ENCODE measurements around the gene DNAH2. TPM values are rescaled to one million over a fixed set of nuclear protein-coding genes. Genes with fewer than 3 reads are reported as not detected.

The DNAH2 gene
- total and polyA plus RNA-seq, 9 of the 15 experiments (the other 6 are each of a cell fraction or from before 2014, with no cell fraction given), result 0.03 TPM; not detected in 8

DNA sequence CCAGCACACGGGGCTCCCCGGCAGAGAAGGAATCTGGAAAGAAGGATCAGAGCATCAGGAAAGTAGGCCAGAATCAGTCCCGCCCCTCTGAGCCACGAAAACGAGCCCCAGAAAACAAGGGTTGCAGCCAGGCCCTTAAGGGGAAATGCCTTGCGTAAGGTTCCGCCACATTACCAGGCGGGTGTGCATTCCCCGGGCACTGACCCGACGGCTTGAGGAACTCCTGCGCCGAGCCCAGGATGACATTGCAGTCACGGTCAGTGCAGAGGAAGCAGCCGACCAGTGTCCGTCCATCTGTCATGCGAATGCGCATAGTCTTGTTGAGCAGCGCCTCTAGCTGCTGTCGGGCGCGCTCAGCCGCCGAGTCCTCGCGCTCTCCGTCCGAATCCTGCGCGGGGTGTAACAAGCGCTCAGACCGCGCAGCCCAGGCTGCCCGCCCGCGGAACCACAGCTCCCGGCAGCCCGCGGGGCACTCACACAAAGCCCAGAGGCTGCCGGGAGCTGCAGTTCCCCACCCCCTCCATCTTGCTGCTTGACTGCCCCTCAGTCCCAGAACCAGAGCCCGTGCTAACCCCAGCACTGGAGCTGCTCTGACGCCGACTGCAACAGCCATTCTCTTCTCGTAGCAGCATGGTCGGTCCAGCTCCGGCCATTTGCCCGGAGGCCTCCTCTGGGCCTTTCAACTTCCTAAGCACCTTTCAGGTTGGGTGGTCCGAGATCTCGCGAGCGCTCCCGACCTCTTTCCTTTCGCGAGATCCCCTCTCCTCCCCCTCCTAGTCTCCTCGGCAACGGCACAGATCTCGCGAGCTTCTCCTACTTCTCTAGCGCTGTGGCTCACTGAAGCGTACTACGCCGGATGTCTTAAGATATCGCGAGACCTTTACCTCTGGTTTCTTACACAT lies 139.5 kb downstream of the DNAH2 start, which contains the start of gene NAA38 (continued):
- TF ChIP-seq, protein P1, sequence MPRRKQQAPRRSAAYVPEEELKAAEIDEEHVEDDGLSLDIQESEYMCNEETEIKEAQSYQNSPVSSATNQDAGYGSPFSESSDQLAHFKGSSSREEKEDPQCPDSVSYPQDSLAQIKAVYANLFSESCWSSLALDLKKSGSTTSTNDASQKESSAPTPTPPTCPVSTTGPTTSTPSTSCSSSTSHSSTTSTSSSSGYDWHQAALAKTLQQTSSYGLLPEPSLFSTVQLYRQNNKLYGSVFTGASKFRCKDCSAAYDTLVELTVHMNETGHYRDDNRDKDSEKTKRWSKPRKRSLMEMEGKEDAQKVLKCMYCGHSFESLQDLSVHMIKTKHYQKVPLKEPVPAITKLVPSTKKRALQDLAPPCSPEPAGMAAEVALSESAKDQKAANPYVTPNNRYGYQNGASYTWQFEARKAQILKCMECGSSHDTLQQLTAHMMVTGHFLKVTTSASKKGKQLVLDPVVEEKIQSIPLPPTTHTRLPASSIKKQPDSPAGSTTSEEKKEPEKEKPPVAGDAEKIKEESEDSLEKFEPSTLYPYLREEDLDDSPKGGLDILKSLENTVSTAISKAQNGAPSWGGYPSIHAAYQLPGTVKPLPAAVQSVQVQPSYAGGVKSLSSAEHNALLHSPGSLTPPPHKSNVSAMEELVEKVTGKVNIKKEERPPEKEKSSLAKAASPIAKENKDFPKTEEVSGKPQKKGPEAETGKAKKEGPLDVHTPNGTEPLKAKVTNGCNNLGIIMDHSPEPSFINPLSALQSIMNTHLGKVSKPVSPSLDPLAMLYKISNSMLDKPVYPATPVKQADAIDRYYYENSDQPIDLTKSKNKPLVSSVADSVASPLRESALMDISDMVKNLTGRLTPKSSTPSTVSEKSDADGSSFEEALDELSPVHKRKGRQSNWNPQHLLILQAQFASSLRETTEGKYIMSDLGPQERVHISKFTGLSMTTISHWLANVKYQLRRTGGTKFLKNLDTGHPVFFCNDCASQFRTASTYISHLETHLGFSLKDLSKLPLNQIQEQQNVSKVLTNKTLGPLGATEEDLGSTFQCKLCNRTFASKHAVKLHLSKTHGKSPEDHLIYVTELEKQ (CRISPR knock-in tag; IDR thresholded peaks at IDR 0.05), result no peak
- no peak for TF ChIP-seq PHTF2 (CRISPR knock-in tag; IDR thresholded peaks at IDR 0.05)
- TF ChIP-seq CSDE1 (IDR thresholded peaks at IDR 0.05), result no peak
- no peak for TF ChIP-seq ZNF696 (CRISPR knock-in tag; conservative IDR thresholded peaks at IDR 0.05)
- peak; percentile 80 for TF ChIP-seq CCNT2 (IDR thresholded peaks at IDR 0.05; ENCODE audit: borderline replicate concordance, extremely low read depth, insufficient read length, low read depth, low read length)
- TF ChIP-seq BACH1 (tag; IDR thresholded peaks at IDR 0.05), result peak; percentile 45
- TF ChIP-seq NFE2L1 (tag; IDR thresholded peaks at IDR 0.05; ENCODE audit: borderline replicate concordance, low read depth), result no peak
- no peak for TF ChIP-seq NFYB (IDR thresholded peaks at IDR 0.05; ENCODE audit: extremely low read depth, insufficient read length)
- TF ChIP-seq POLR2H (tag; IDR thresholded peaks at IDR 0.05; ENCODE audit: low read depth), result no peak; the same call in 1 of the 2 replicates
- TF ChIP-seq NR4A1 (CRISPR knock-in tag; IDR thresholded peaks at IDR 0.05), result no peak
- no peak for TF ChIP-seq NR4A1 (tag; IDR thresholded peaks at IDR 0.05)
- 0 out of 2 replicates have a peak, but pooled peaks have one; percentile 0 for TF ChIP-seq ELF1 (tag; IDR thresholded peaks at IDR 0.05)
- peak; percentile 51; the same call in 1 of the 2 replicates for TF ChIP-seq JUND (IDR thresholded peaks at IDR 0.05; ENCODE audit: borderline replicate concordance, low read depth, low read length)
- peak; percentile 18; the same call in 1 of the 3 replicates for TF ChIP-seq JUND (tag; IDR thresholded peaks at IDR 0.05; ENCODE audit: borderline replicate concordance, low read depth, low read length)
- 0 out of 2 replicates have a peak, but pooled peaks have one; percentile 34 for TF ChIP-seq SMARCE1 (IDR thresholded peaks at IDR 0.05)
- TF ChIP-seq, protein P2, sequence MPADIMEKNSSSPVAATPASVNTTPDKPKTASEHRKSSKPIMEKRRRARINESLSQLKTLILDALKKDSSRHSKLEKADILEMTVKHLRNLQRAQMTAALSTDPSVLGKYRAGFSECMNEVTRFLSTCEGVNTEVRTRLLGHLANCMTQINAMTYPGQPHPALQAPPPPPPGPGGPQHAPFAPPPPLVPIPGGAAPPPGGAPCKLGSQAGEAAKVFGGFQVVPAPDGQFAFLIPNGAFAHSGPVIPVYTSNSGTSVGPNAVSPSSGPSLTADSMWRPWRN (IDR thresholded peaks at IDR 0.05; ENCODE audit: low read depth), result no peak
- peak; percentile 64 for TF ChIP-seq GABPA (tag; conservative IDR thresholded peaks at IDR 0.05; ENCODE audit: low read depth)
- TF ChIP-seq, protein P3, sequence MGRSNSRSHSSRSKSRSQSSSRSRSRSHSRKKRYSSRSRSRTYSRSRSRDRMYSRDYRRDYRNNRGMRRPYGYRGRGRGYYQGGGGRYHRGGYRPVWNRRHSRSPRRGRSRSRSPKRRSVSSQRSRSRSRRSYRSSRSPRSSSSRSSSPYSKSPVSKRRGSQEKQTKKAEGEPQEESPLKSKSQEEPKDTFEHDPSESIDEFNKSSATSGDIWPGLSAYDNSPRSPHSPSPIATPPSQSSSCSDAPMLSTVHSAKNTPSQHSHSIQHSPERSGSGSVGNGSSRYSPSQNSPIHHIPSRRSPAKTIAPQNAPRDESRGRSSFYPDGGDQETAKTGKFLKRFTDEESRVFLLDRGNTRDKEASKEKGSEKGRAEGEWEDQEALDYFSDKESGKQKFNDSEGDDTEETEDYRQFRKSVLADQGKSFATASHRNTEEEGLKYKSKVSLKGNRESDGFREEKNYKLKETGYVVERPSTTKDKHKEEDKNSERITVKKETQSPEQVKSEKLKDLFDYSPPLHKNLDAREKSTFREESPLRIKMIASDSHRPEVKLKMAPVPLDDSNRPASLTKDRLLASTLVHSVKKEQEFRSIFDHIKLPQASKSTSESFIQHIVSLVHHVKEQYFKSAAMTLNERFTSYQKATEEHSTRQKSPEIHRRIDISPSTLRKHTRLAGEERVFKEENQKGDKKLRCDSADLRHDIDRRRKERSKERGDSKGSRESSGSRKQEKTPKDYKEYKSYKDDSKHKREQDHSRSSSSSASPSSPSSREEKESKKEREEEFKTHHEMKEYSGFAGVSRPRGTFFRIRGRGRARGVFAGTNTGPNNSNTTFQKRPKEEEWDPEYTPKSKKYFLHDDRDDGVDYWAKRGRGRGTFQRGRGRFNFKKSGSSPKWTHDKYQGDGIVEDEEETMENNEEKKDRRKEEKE (IDR thresholded peaks at IDR 0.05; ENCODE audit: borderline replicate concordance in 1 of 2, control insufficient read depth in 1 of 2, low read depth in 2 of 2, low read length in 1 of 2), result no peak
- TF ChIP-seq ZFX (CRISPR knock-in tag; IDR thresholded peaks at IDR 0.05), result peak; percentile 58; the same call in 1 of the 2 replicates
- TF ChIP-seq ZNF133 (CRISPR knock-in tag; IDR thresholded peaks at IDR 0.05), result no peak

Measured in K562 (cell line).